Activated naive CD4-positive, alpha-beta T cell treated with anti-CD3 and anti-CD28 coated beads, Interleukin-2, amount 50 U/mL, for 24 hours (primary cell): Measurements from ENCODE around the gene PEPD.

Experiments used
- H3K27ac Mint-ChIP-seq: one replicate; pipeline ENCODE4 v1.8.0; 2021; ENCODE audit warnings: mild to moderate bottlenecking, mixed read lengths
- H3K27me3 Mint-ChIP-seq: one replicate; pipeline ENCODE4 v1.8.0; 2021; ENCODE audit warnings: mixed read lengths
- H3K36me3 Mint-ChIP-seq: one replicate; pipeline ENCODE4 v1.8.0; 2021; ENCODE audit warnings: mixed read lengths
- H3K4me1 Mint-ChIP-seq: one replicate; pipeline ENCODE4 v1.8.0; 2021; ENCODE audit warnings: mixed read lengths
- H3K4me3 Mint-ChIP-seq: one replicate; pipeline ENCODE4 v1.8.0; 2021; ENCODE audit warnings: mild to moderate bottlenecking, mixed read lengths
- H3K9me3 Mint-ChIP-seq: one replicate; pipeline ENCODE4 v1.8.0; 2021; ENCODE audit warnings: mixed read lengths

The PEPD gene

GRCh38 chr19:33396701-33397535, 124.7 kb downstream of the PEPD start:
- no peaks in the 10 kb centered on the region for H3K9me3 Mint-ChIP-seq
- no peaks in the 10 kb centered on the region for H3K27me3 Mint-ChIP-seq
- no peaks in the 10 kb centered on the region for H3K4me1 Mint-ChIP-seq
- no peak overlapping the region for H3K4me3 Mint-ChIP-seq
- no peaks in the 10 kb centered on the region for H3K36me3 Mint-ChIP-seq
- no peak overlapping the region for H3K27ac Mint-ChIP-seq

- H3K27ac Mint-ChIP-seq: no peak overlapping the region
- no peaks in the 10 kb centered on the region for H3K4me1 Mint-ChIP-seq
- no peaks in the 10 kb centered on the region for H3K27me3 Mint-ChIP-seq
- no peaks in the 10 kb centered on the region for H3K9me3 Mint-ChIP-seq
- no peaks in the 10 kb centered on the region for H3K36me3 Mint-ChIP-seq
- H3K4me3 Mint-ChIP-seq: no peak overlapping the region
Observed at GRCh38 chr19:33395561-33396550, 125.7 kb downstream of the PEPD start.

- no peak overlapping the region for H3K4me3 Mint-ChIP-seq
- H3K27me3 Mint-ChIP-seq: no peaks in the 10 kb centered on the region
- no peak overlapping the region for H3K27ac Mint-ChIP-seq
- H3K9me3 Mint-ChIP-seq: no peaks in the 10 kb centered on the region
- H3K4me1 Mint-ChIP-seq: no peaks in the 10 kb centered on the region
- H3K36me3 Mint-ChIP-seq: no peaks in the 10 kb centered on the region
Observed at GRCh38 chr19:33394723-33395560, 126.6 kb downstream of the PEPD start.

- Mint-ChIP-seq H3K4me3 (no peak overlapping the region), H3K36me3 (no peaks in the 10 kb centered on the region), H3K9me3 (no peaks in the 10 kb centered on the region), H3K4me1 (no peaks in the 10 kb centered on the region), H3K27me3 (no peaks in the 10 kb centered on the region), H3K27ac (no peak overlapping the region)
Observed at GRCh38 chr19:33394006-33394722, 127.4 kb downstream of the PEPD start.

- H3K9me3 Mint-ChIP-seq: no peaks in the 10 kb centered on the region
- no peaks in the 10 kb centered on the region for H3K4me1 Mint-ChIP-seq
- H3K27ac Mint-ChIP-seq: no peak overlapping the region
- no peak overlapping the region for H3K4me3 Mint-ChIP-seq
- H3K27me3 Mint-ChIP-seq: no peaks in the 10 kb centered on the region
- H3K36me3 Mint-ChIP-seq: no peaks in the 10 kb centered on the region
Observed at GRCh38 chr19:33393286-33394005, 128.1 kb downstream of the PEPD start.

- Mint-ChIP-seq H3K27ac (no peak overlapping the region), H3K36me3 (no peaks in the 10 kb centered on the region), H3K4me3 (no peak overlapping the region), H3K27me3 (no peaks in the 10 kb centered on the region), H3K4me1 (no peaks in the 10 kb centered on the region), H3K9me3 (no peaks in the 10 kb centered on the region)
Observed at GRCh38 chr19:33392341-33393285, 129.0 kb downstream of the PEPD start.

GRCh38 chr19:33391631-33392249, 129.9 kb downstream of the PEPD start:
- no peaks in the 10 kb centered on the region for H3K4me1 Mint-ChIP-seq
- H3K27ac Mint-ChIP-seq: no peak overlapping the region
- no peak overlapping the region for H3K4me3 Mint-ChIP-seq
- H3K9me3 Mint-ChIP-seq: no peaks in the 10 kb centered on the region
- H3K27me3 Mint-ChIP-seq: no peaks in the 10 kb centered on the region
- no peaks in the 10 kb centered on the region for H3K36me3 Mint-ChIP-seq

- no peak overlapping the region for H3K27ac Mint-ChIP-seq
- H3K36me3 Mint-ChIP-seq: no peaks in the 10 kb centered on the region
- no peak overlapping the region for H3K4me3 Mint-ChIP-seq
- H3K9me3 Mint-ChIP-seq: no peaks in the 10 kb centered on the region
- H3K27me3 Mint-ChIP-seq: no peaks in the 10 kb centered on the region
- H3K4me1 Mint-ChIP-seq: no peaks in the 10 kb centered on the region
Observed at GRCh38 chr19:33390908-33391630, 130.5 kb downstream of the PEPD start.

- H3K27ac Mint-ChIP-seq: no peak overlapping the region
- H3K27me3 Mint-ChIP-seq: no peaks in the 10 kb centered on the region
- H3K4me3 Mint-ChIP-seq: no peak overlapping the region
- no peaks in the 10 kb centered on the region for H3K4me1 Mint-ChIP-seq
- no peaks in the 10 kb centered on the region for H3K9me3 Mint-ChIP-seq
- no peaks in the 10 kb centered on the region for H3K36me3 Mint-ChIP-seq
Observed at GRCh38 chr19:33390101-33390907, 131.3 kb downstream of the PEPD start.

GRCh38 chr19:33389421-33390100, 132.0 kb downstream of the PEPD start:
- no peak overlapping the region for H3K27ac Mint-ChIP-seq
- H3K27me3 Mint-ChIP-seq: no peaks in the 10 kb centered on the region
- H3K36me3 Mint-ChIP-seq: no peaks in the 10 kb centered on the region
- no peak overlapping the region for H3K4me3 Mint-ChIP-seq
- H3K9me3 Mint-ChIP-seq: no peaks in the 10 kb centered on the region
- no peaks in the 10 kb centered on the region for H3K4me1 Mint-ChIP-seq

- Mint-ChIP-seq H3K4me1 (peaks cover 4% of the 10 kb centered on the region), H3K27ac (no peak overlapping the region), H3K36me3 (no peaks in the 10 kb centered on the region), H3K9me3 (no peaks in the 10 kb centered on the region), H3K4me3 (no peak overlapping the region), H3K27me3 (no peaks in the 10 kb centered on the region)
Observed at GRCh38 chr19:33388725-33389420, 132.7 kb downstream of the PEPD start.
